Thoracic aorta (tissue), 2 donors: ENCODE data around the gene PACSIN3. TPM values are rescaled to one million over a fixed set of nuclear protein-coding genes. Genes with fewer than 3 reads are reported as not detected.
A peak's percentile ranks its signal among the peaks of the same experiment; 100 is the strongest.

Source experiments
- ATAC-seq: fragments of 150-250 bp; one replicate; pipeline ENCODE4 v1.8.0; 2017; ENCODE audit warnings: low read depth; ENCODE audit not compliant: insufficient number of reproducible peaks, low FRiP score
- DNase-seq: peaks from one replicate; pipeline ENCODE4 v3.0.0-alpha.2; 2020; ENCODE audit warnings: low spot score
- H3K27ac ChIP-seq, 2 donors: fragments of 200-600 bp; sonication (generic); 1 replicate in 1 of 2; 2 replicates in 1 of 2; pipeline ENCODE4 v1.5.1; 2016; ENCODE audit warnings: mild to moderate bottlenecking in 2 of 2, moderate library complexity in 2 of 2
- H3K27me3 ChIP-seq: fragments of 200-600 bp; sonication (generic); replicated peaks from 2 replicates; pipeline ENCODE4 v1.6.0; 2016; ENCODE audit warnings: mild to moderate bottlenecking; ENCODE audit not compliant: insufficient read depth
- H3K36me3 ChIP-seq: fragments of 200-600 bp; sonication (generic); one replicate; pipeline ENCODE4 v1.5.1; 2016
- H3K4me1 ChIP-seq, 2 donors: fragments of 200-600 bp; sonication (generic); 1 replicate in 1 of 2; 2 replicates in 1 of 2; pipeline versions ENCODE4 v1.5.1 to v1.6.0; 2016; ENCODE audit warnings: low read depth in 2 of 2, mild to moderate bottlenecking in 1 of 2; ENCODE audit not compliant: control insufficient read depth in 1 of 2
- H3K4me3 ChIP-seq: fragments of 200-600 bp; sonication (generic); 2 replicates; pipeline ENCODE4 v1.5.1; 2016; ENCODE audit warnings: mild to moderate bottlenecking
- H3K9me3 ChIP-seq: fragments of 200-600 bp; sonication (generic); 2 replicates; pipeline ENCODE4 v1.5.1; 2016
- total RNA-seq, 2 donors: library from RNA; depleted of rRNA; stranded (reverse); fragments of >200 nt; gene quantifications; one replicate each; pipeline versions ENCODE4 v1.1.0 to v1.2.3, GENCODE V29; 2016
- TF ChIP-seq, protein P1 (sequence below): fragments of 200-600 bp; sonication (generic); IDR thresholded peaks from one replicate; pipeline ENCODE4 v1.5.1; 2019; ENCODE audit warnings: antibody characterized with exemption

PACSIN3 gene
- total RNA-seq, 2 donors from 2014 or later: 30.3 to 44.4 TPM

GRCh38 chr11:47154616-47155570, 31.3 kb downstream of the PACSIN3 start:
- Histone ChIP-seq H3K9me3 (no peaks in the 10 kb centered on the region), H3K36me3 (peaks cover 3% of the 10 kb centered on the region), H3K27me3 (no peaks in the 10 kb centered on the region), H3K4me3 (no peak overlapping the region), H3K4me1 (no peaks in the 10 kb centered on the region), H3K27ac (no peak overlapping the region)
- ATAC-seq (no peak), DNase-seq (no peak)
- TF ChIP-seq, protein P1, sequence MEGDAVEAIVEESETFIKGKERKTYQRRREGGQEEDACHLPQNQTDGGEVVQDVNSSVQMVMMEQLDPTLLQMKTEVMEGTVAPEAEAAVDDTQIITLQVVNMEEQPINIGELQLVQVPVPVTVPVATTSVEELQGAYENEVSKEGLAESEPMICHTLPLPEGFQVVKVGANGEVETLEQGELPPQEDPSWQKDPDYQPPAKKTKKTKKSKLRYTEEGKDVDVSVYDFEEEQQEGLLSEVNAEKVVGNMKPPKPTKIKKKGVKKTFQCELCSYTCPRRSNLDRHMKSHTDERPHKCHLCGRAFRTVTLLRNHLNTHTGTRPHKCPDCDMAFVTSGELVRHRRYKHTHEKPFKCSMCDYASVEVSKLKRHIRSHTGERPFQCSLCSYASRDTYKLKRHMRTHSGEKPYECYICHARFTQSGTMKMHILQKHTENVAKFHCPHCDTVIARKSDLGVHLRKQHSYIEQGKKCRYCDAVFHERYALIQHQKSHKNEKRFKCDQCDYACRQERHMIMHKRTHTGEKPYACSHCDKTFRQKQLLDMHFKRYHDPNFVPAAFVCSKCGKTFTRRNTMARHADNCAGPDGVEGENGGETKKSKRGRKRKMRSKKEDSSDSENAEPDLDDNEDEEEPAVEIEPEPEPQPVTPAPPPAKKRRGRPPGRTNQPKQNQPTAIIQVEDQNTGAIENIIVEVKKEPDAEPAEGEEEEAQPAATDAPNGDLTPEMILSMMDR: no peak

DNA sequence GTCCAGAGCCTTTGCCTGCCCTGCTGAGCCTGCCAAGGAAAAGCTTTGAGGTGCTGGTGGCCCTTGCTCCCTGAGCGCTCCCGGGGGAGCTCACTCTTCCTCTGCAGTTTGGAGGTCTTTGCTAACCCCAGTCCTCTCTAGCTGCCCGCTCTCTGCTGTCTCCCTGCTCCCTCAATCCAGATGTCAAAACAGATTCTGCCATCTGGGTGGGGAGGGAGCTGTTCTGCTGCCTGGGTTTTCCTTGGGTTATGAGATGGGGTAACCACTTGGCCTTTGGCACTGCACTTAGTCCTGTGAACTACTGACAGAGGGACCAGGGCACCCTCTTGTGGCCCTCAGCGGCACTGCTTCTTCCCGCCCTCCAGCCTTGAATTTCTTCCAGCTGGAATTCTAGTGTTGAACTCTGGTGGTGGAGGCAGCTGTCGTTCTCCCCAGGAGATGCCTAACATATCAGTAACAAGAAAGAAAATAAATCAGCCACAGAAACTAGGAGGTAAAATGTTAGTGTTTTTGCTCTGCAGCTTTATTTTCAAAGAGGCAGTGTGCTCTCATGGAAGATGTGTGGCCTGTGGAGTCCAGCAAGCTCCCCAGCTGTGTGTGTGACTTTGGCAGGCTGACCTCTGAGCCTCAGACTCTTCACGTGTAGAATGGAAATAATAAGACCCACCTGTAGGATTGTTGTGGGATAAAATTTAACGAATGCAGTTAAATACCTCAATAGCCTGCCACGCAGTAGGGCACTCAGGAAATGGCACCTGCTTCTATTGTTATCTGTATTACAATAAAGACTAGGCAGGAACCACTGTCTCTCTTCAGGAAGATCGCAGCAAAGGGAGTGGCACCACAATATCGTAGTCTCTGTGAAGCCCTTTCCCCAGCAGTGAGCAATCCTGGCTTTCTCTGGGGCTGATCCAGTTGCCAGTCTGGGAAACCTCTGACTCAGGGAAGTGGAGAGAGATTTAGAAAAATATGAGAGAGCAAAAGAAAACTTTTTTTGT, 33.0 kb downstream of the PACSIN3 start:
- ATAC-seq (no peak), DNase-seq (no peak)
- H3K4me1 ChIP-seq: peaks cover 0 to 9% of the 10 kb centered on the region in 2 donors
- H3K9me3 ChIP-seq: no peaks in the 10 kb centered on the region
- TF ChIP-seq, protein P1: peak; percentile 92
- no peak overlapping the region for H3K27ac ChIP-seq
- no peaks in the 10 kb centered on the region for H3K36me3 ChIP-seq
- no peaks in the 10 kb centered on the region for H3K27me3 ChIP-seq
- H3K4me3 ChIP-seq: no peak overlapping the region

DNA sequence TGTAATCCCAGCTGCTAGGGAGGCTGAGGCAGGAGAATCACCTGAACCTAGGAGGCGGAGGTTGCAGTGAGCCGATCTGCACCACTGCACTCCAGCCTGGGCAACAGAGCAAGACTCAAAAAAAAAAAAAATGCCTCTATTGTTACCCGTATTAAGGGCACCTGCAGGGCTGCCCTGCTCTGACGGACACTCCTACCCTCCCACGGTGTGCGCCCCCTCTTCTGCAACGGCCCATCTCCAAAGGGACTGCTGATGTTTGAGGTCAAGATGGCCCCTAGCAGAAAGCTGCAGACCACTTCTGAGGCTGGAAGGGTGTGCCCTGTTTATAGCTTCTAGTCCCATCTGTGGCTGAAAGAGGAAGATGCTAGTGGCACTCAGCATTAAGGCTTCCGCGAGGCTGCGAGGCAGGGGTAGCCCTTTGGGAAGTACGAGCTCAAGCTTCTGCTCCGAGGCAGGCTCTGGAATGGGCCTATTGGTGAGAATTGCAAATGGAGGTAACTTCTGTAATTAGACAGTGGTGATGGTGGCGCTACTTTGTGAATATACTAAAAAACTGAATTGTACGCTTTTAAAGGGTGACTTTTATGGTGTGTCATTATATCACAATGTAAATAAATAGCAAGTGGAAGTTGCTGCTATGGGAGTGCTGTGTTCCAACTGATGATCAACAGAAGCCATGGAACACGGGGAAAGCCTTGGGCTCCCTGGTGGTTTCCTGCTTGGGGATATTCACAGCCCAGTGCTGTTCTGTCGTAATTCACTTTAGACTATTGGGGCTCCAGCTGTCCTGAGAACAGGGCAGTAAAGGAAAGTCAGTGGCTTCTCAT, 33.9 kb downstream of the PACSIN3 start:
- H3K27ac ChIP-seq: no peak overlapping the region

DNA sequence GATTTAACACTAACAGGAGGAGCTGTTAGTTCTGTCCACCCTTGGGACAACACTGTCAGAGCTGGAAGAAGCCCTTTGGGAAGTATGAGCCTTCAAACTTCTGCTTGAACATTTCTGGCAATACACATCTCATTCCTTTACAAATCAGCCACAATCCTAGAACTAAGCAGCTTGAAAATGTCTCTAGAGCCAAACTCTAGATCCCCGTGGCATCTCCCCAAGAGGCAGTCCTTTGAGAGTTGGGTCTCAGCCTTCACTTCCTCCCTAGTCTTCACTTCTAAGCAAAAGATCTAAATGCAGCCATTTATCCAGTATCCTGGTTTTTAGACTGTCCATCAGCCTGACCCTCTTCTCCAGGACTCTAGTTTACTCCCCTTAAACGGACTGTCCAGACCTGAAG, 36.5 kb downstream of the PACSIN3 start:
- Histone ChIP-seq H3K4me3 (no peak overlapping the region), H3K36me3 (no peaks in the 10 kb centered on the region), H3K27me3 (no peaks in the 10 kb centered on the region), H3K27ac (no peak overlapping the region), H3K9me3 (no peaks in the 10 kb centered on the region), H3K4me1 (peaks cover 0 to 9% of the 10 kb centered on the region in 2 donors)
- DNase-seq (no peak), ATAC-seq (no peak)
- TF ChIP-seq, protein P1: no peak

More for the DNA sequence above, 33.9 kb downstream of the PACSIN3 start:
- no peak overlapping the region for H3K4me3 ChIP-seq
- TF ChIP-seq, protein P1: no peak
- no peaks in the 10 kb centered on the region for H3K27me3 ChIP-seq
- H3K36me3 ChIP-seq: no peaks in the 10 kb centered on the region
- DNase-seq (no peak), ATAC-seq (no peak)
- peaks cover 0 to 9% of the 10 kb centered on the region in 2 donors for H3K4me1 ChIP-seq
- no peaks in the 10 kb centered on the region for H3K9me3 ChIP-seq
